ENCODE measurements around the gene CDC20.

Gene CDC20

DNA sequence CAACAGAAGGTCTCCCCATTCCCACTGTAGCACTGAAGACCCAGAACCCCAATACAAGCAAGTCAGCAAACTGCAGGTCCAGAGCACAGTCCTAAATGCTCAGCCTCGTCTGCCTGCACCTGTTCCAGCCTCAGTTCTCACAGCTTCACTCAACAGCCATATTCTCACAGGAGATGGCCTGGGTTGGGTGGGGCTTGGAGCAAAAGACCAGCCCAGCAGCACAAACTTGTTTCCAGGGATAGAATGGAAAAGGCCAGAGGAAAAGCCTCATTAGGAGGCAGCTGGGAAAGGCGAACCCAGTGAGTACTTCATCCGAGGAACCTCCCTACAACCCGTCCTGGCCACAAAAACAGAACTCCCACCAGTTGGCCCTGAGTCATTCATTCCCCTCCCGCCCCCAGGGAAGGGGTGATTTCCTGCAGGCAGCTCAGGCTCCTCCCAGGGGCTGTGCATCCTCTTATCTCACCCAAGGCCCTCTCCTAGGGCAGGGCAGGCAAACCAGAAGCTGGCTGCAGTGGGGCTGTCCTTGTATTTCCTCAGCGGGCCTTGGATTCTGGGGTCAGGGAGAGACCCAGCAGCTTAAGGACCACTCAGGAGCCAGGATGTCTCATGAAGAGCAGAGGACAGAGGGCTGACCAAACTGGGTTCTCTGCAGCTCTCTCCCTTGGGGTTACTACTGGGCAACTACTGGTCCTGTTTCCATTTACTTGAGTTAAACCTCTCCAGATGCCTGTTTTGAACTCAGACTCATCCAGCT is 28.6 kb upstream of the CDC20 start:
- H3K9ac ChIP-seq (ENCODE audit: low read depth in 1 of 2, low read length in 2 of 2), result no peak overlapping the region
- no peak overlapping the region for H3K27ac ChIP-seq (ENCODE audit: low read depth in 2 of 2, low read length in 2 of 2)
- no peak overlapping the region for H3K4me3 ChIP-seq (ENCODE audit: low read length in 2 of 2)
- no peaks in the 10 kb centered on the region for H3K36me3 ChIP-seq (ENCODE audit: control insufficient read depth in 2 of 2, insufficient read depth in 2 of 2, low read length in 2 of 2)
- no peaks in the 10 kb centered on the region for H3K9me3 ChIP-seq (ENCODE audit: control insufficient read depth in 2 of 2, low read length in 2 of 2)
- H3K4me1 ChIP-seq (ENCODE audit: control insufficient read depth in 2 of 2, insufficient read depth in 2 of 2, low read length in 2 of 2), result peaks cover 3 to 7% of the 10 kb centered on the region in 2 donors
- H3K27me3 ChIP-seq (ENCODE audit: control insufficient read depth in 2 of 2, insufficient read depth in 2 of 2, low read length in 2 of 2), result no peaks in the 10 kb centered on the region

GRCh38 chr1:43331688-43332087 is 27.1 kb upstream of the CDC20 start:
- no peak overlapping the region for H3K27ac ChIP-seq (ENCODE audit: low read depth in 2 of 2, low read length in 2 of 2)
- H3K27me3 ChIP-seq (ENCODE audit: control insufficient read depth in 2 of 2, insufficient read depth in 2 of 2, low read length in 2 of 2), result no peaks in the 10 kb centered on the region
- H3K9me3 ChIP-seq (ENCODE audit: control insufficient read depth in 2 of 2, low read length in 2 of 2), result no peaks in the 10 kb centered on the region
- no peaks in the 10 kb centered on the region for H3K36me3 ChIP-seq (ENCODE audit: control insufficient read depth in 2 of 2, insufficient read depth in 2 of 2, low read length in 2 of 2)
- no peak overlapping the region for H3K4me3 ChIP-seq (ENCODE audit: low read length in 2 of 2)
- peaks cover 3 to 7% of the 10 kb centered on the region in 2 donors for H3K4me1 ChIP-seq (ENCODE audit: control insufficient read depth in 2 of 2, insufficient read depth in 2 of 2, low read length in 2 of 2)
- no peak overlapping the region for H3K9ac ChIP-seq (ENCODE audit: low read depth in 1 of 2, low read length in 2 of 2)

DNA sequence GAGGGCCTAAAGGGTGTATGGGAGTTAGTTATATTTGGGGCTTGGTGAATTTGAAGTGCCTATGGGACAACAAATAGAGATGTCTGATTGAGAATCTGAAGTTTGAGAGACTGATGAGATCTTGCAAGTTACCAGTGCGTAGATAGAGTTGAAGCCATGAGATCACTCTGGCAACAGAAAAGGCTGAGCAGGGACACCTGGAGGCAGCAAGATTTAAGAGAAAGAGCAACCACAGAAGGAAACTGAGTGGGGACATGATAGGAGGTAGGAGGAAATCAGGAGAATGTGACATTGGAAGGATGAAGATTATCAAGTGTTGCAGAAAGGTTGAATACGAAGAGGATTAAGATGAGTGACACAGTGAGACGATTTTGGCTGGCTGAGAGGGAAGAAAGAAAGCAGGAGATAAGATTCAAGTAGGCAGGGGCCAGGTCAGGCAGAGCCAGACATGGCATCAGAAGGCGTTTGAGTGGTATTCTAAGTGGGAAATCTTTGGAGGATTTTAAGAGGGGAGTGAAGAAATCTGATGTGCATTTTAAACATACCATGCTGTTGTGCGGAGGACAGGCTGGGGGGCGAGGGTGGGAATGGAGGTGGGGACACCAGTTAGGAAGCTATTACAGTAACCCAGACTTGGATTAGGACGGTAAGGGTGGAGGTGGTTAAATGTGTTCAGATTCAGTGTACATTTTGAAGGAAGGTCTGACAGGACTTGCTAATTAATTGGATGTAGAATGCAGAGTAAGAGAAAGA is 24.2 kb upstream of the CDC20 start:
- H3K27ac ChIP-seq (ENCODE audit: low read depth in 2 of 2, low read length in 2 of 2), result no peak overlapping the region
- H3K27me3 ChIP-seq (ENCODE audit: control insufficient read depth in 2 of 2, insufficient read depth in 2 of 2, low read length in 2 of 2), result no peaks in the 10 kb centered on the region
- no peaks in the 10 kb centered on the region for H3K36me3 ChIP-seq (ENCODE audit: control insufficient read depth in 2 of 2, insufficient read depth in 2 of 2, low read length in 2 of 2)
- H3K4me3 ChIP-seq (ENCODE audit: low read length in 2 of 2), result no peak overlapping the region
- H3K9me3 ChIP-seq (ENCODE audit: control insufficient read depth in 2 of 2, low read length in 2 of 2), result no peaks in the 10 kb centered on the region
- H3K4me1 ChIP-seq (ENCODE audit: control insufficient read depth in 2 of 2, insufficient read depth in 2 of 2, low read length in 2 of 2), result peaks cover 3 to 7% of the 10 kb centered on the region in 2 donors
- no peak overlapping the region for H3K9ac ChIP-seq (ENCODE audit: low read depth in 1 of 2, low read length in 2 of 2)

- H3K4me3 ChIP-seq (ENCODE audit: low read length in 2 of 2), result no peak within 1 kb of the TSS
- no peaks in the 10 kb centered on the region for H3K4me1 ChIP-seq (ENCODE audit: control insufficient read depth in 2 of 2, insufficient read depth in 2 of 2, low read length in 2 of 2)
- H3K27ac ChIP-seq (ENCODE audit: low read depth in 2 of 2, low read length in 2 of 2), result no peak within 1 kb of the TSS
- H3K9me3 ChIP-seq (ENCODE audit: control insufficient read depth in 2 of 2, low read length in 2 of 2), result no peaks in the 10 kb centered on the region
- no peaks in the 10 kb centered on the region for H3K36me3 ChIP-seq (ENCODE audit: control insufficient read depth in 2 of 2, insufficient read depth in 2 of 2, low read length in 2 of 2)
- no peak within 1 kb of the TSS for H3K9ac ChIP-seq (ENCODE audit: low read depth in 1 of 2, low read length in 2 of 2)
- H3K27me3 ChIP-seq (ENCODE audit: control insufficient read depth in 2 of 2, insufficient read depth in 2 of 2, low read length in 2 of 2), result no peaks in the 10 kb centered on the region
Measured at GRCh38 chr1:43337588-43337987, 21.2 kb upstream of the CDC20 start, which contains the start of gene MPL. Gene MPL (plus strand): TSS chr1:43337818. CDS start chr1:43337849, 31 bp downstream.

DNA sequence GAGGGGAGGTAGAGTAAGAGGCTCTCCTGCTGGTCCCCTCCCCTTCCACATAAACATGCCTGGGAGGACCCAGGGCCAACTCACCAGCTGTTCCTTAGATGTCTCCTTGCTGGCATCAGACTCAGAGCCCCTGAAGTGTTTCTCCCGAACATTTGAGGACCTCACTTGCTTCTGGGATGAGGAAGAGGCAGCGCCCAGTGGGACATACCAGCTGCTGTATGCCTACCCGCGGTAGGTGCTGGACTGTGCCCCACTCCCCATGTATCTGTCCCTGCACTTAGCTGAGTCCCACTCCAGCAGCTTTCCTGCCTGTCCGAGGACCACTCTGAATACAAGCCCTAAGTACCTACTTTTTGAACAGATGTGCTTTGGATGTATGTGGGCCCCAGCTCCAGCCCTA is 20.8 kb upstream of the CDC20 start:
- H3K4me1 ChIP-seq (ENCODE audit: control insufficient read depth in 2 of 2, insufficient read depth in 2 of 2, low read length in 2 of 2), result no peaks in the 10 kb centered on the region
- H3K27me3 ChIP-seq (ENCODE audit: control insufficient read depth in 2 of 2, insufficient read depth in 2 of 2, low read length in 2 of 2), result no peaks in the 10 kb centered on the region
- H3K4me3 ChIP-seq (ENCODE audit: low read length in 2 of 2), result no peak overlapping the region
- H3K9me3 ChIP-seq (ENCODE audit: control insufficient read depth in 2 of 2, low read length in 2 of 2), result no peaks in the 10 kb centered on the region
- no peaks in the 10 kb centered on the region for H3K36me3 ChIP-seq (ENCODE audit: control insufficient read depth in 2 of 2, insufficient read depth in 2 of 2, low read length in 2 of 2)
- no peak overlapping the region for H3K9ac ChIP-seq (ENCODE audit: low read depth in 1 of 2, low read length in 2 of 2)
- H3K27ac ChIP-seq (ENCODE audit: low read depth in 2 of 2, low read length in 2 of 2), result no peak overlapping the region

DNA sequence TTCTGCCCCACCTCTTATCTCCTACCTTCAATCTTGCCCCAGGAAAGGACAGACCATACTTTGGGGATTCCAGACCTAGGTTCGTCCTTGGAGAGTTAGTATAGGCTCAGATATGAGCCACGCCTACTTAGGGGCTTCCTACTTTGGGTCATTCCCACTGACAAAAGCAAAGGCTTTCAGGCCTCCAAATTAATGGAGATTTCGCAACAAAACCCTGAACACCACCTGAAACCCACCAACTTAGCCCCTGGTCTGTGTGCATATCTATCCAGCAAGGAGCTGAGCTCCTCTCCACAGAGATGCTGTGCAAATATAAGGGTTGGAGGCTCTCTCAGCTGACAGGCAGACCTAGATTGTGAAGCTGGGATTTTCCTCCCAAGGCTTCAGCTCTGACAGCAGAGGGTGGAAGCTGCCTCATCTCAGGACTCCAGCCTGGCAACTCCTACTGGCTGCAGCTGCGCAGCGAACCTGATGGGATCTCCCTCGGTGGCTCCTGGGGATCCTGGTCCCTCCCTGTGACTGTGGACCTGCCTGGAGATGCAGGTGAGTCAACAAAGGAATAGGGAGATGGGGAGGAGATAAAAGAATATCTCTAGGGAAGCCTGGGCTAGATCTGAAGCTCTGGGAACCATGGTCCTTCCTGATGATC is 19.1 kb upstream of the CDC20 start:
- H3K27ac ChIP-seq (ENCODE audit: low read depth in 2 of 2, low read length in 2 of 2), result no peak overlapping the region

DNA sequence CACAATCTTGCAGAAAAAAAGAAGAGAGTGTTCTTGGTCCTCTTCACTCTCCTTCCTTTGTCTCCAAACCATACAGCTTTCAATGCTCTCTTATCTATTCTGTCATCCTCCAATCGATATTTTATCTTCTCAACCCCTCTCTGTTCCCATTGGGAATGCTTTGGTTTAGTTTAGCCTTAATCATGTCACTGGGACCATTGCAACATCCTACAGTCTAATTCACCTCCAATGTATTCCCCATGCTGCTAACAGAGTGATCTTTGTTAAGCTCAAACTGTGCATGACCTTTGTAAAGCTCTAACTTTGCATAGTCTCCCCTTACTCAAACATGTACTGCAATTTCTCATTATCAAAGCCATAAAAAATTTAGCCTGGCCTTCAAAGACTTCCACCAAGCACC is 18.2 kb upstream of the CDC20 start:
- Histone ChIP-seq H3K9me3 (ENCODE audit: control insufficient read depth in 2 of 2, low read length in 2 of 2) (no peaks in the 10 kb centered on the region), H3K4me1 (ENCODE audit: control insufficient read depth in 2 of 2, insufficient read depth in 2 of 2, low read length in 2 of 2) (peaks cover 0 to 10% of the 10 kb centered on the region in 2 donors), H3K27me3 (ENCODE audit: control insufficient read depth in 2 of 2, insufficient read depth in 2 of 2, low read length in 2 of 2) (no peaks in the 10 kb centered on the region), H3K27ac (ENCODE audit: low read depth in 2 of 2, low read length in 2 of 2) (no peak overlapping the region), H3K36me3 (ENCODE audit: control insufficient read depth in 2 of 2, insufficient read depth in 2 of 2, low read length in 2 of 2) (no peaks in the 10 kb centered on the region), H3K9ac (ENCODE audit: low read depth in 1 of 2, low read length in 2 of 2) (no peak overlapping the region), H3K4me3 (ENCODE audit: low read length in 2 of 2) (no peak overlapping the region)

More for the DNA sequence above, 19.1 kb upstream of the CDC20 start:
- no peaks in the 10 kb centered on the region for H3K9me3 ChIP-seq (ENCODE audit: control insufficient read depth in 2 of 2, low read length in 2 of 2)
- peaks cover 0 to 6% of the 10 kb centered on the region in 2 donors for H3K4me1 ChIP-seq (ENCODE audit: control insufficient read depth in 2 of 2, insufficient read depth in 2 of 2, low read length in 2 of 2)
- no peaks in the 10 kb centered on the region for H3K36me3 ChIP-seq (ENCODE audit: control insufficient read depth in 2 of 2, insufficient read depth in 2 of 2, low read length in 2 of 2)
- no peaks in the 10 kb centered on the region for H3K27me3 ChIP-seq (ENCODE audit: control insufficient read depth in 2 of 2, insufficient read depth in 2 of 2, low read length in 2 of 2)
- H3K9ac ChIP-seq (ENCODE audit: low read depth in 1 of 2, low read length in 2 of 2), result no peak overlapping the region
- no peak overlapping the region for H3K4me3 ChIP-seq (ENCODE audit: low read length in 2 of 2)

DNA sequence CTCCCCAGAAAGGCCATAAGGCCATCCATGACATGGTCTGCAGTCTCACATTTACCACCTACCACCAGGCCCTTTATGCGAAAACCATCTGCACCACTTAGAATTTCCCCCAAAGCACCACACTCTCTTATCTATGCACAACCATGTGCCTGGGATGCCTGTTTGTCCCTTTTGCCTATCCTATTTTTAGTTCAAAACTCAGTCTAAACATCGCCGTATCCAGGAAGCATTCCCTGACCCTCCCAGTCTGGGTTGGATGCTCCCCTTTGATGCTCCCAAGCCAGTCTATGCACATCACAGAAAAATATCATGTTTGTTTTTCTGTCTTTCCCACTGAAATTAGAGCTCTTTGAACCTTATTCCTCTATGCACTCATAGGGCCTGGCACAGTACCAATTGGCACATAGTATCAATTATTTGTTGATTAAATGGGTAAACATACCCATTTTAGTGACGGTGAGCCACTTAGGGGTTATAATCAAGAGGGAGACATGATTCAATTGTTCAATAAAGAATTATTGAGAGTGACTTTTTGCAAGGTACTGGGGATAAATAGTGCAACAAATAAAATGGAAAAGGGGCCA is 14.4 kb upstream of the CDC20 start:
- Histone ChIP-seq H3K27me3 (ENCODE audit: control insufficient read depth in 2 of 2, insufficient read depth in 2 of 2, low read length in 2 of 2) (no peaks in the 10 kb centered on the region), H3K4me3 (ENCODE audit: low read length in 2 of 2) (no peak overlapping the region), H3K9ac (ENCODE audit: low read depth in 1 of 2, low read length in 2 of 2) (no peak overlapping the region), H3K9me3 (ENCODE audit: control insufficient read depth in 2 of 2, low read length in 2 of 2) (no peaks in the 10 kb centered on the region), H3K27ac (ENCODE audit: low read depth in 2 of 2, low read length in 2 of 2) (peak overlapping the region in 1 of 2 donors; percentile 56), H3K36me3 (ENCODE audit: control insufficient read depth in 2 of 2, insufficient read depth in 2 of 2, low read length in 2 of 2) (no peaks in the 10 kb centered on the region), H3K4me1 (ENCODE audit: control insufficient read depth in 2 of 2, insufficient read depth in 2 of 2, low read length in 2 of 2) (peaks cover 11 to 23% of the 10 kb centered on the region in 2 donors)

DNA sequence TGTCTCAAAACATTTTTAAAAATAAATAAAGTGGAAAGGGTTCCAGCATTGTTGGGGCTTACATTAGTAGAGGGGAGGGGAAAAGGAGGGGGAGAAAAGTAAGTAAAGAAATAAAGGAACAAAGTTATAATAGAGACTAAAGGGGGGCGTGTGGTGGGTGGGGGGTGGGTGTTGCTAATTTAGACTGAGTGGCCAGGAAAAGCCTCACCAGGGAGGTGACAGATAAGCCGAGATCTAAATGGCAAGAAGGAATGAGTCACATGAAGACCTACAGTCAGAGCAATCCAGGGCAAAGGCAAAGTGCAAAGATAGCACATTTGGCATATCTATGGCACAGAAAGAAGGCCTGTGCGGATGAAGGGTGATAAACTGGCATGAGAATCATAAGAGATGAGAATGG is 13.7 kb upstream of the CDC20 start:
- no peak overlapping the region for H3K9ac ChIP-seq (ENCODE audit: low read depth in 1 of 2, low read length in 2 of 2)
- no peak overlapping the region for H3K4me3 ChIP-seq (ENCODE audit: low read length in 2 of 2)
- H3K4me1 ChIP-seq (ENCODE audit: control insufficient read depth in 2 of 2, insufficient read depth in 2 of 2, low read length in 2 of 2), result peaks cover 16 to 29% of the 10 kb centered on the region in 2 donors
- peak overlapping the region; percentile 21 to 56 for H3K27ac ChIP-seq (ENCODE audit: low read depth in 2 of 2, low read length in 2 of 2)
- H3K36me3 ChIP-seq (ENCODE audit: control insufficient read depth in 2 of 2, insufficient read depth in 2 of 2, low read length in 2 of 2), result no peaks in the 10 kb centered on the region
- H3K9me3 ChIP-seq (ENCODE audit: control insufficient read depth in 2 of 2, low read length in 2 of 2), result no peaks in the 10 kb centered on the region
- H3K27me3 ChIP-seq (ENCODE audit: control insufficient read depth in 2 of 2, insufficient read depth in 2 of 2, low read length in 2 of 2), result no peaks in the 10 kb centered on the region

- H3K36me3 ChIP-seq (ENCODE audit: control insufficient read depth in 2 of 2, insufficient read depth in 2 of 2, low read length in 2 of 2), result no peaks in the 10 kb centered on the region
- H3K4me1 ChIP-seq (ENCODE audit: control insufficient read depth in 2 of 2, insufficient read depth in 2 of 2, low read length in 2 of 2), result peaks cover 16 to 29% of the 10 kb centered on the region in 2 donors
- no peaks in the 10 kb centered on the region for H3K9me3 ChIP-seq (ENCODE audit: control insufficient read depth in 2 of 2, low read length in 2 of 2)
- H3K9ac ChIP-seq (ENCODE audit: low read depth in 1 of 2, low read length in 2 of 2), result no peak overlapping the region
- H3K27me3 ChIP-seq (ENCODE audit: control insufficient read depth in 2 of 2, insufficient read depth in 2 of 2, low read length in 2 of 2), result no peaks in the 10 kb centered on the region
- H3K4me3 ChIP-seq (ENCODE audit: low read length in 2 of 2), result no peak overlapping the region
- H3K27ac ChIP-seq (ENCODE audit: low read depth in 2 of 2, low read length in 2 of 2), result no peak overlapping the region
Measured at GRCh38 chr1:43346636-43347035, 12.1 kb upstream of the CDC20 start.

All from mucosa of rectum (tissue), 2 donors.